ENCODE measurements around the gene ATG13. TPM values are rescaled to one million over a fixed set of nuclear protein-coding genes. Genes with fewer than 3 reads are reported as not detected.
"Not testable (repeated sequence)": the region's sequence is repeated elsewhere in the genome, so short reads cannot be mapped to it uniquely, and the experiment has no call there.

ATG13 gene
- total RNA-seq, 1 donor from 2014 or later, result 85.6 TPM

- H3K4me1 Mint-ChIP-seq (ENCODE audit: unreplicated experiment), result peaks cover 35% of the 10 kb centered on the region
- H3K27ac Mint-ChIP-seq (ENCODE audit: unreplicated experiment), result no peak overlapping the region
- TF ChIP-seq CTCF (IDR thresholded peaks at IDR 0.05; ENCODE audit: unreplicated experiment), result no peak
- peaks cover 47% of the 10 kb centered on the region for H3K36me3 Mint-ChIP-seq (ENCODE audit: low read depth, unreplicated experiment)
- no peak for DNase-seq (ENCODE audit: low spot score)
- no peaks in the 10 kb centered on the region for H3K9me3 Mint-ChIP-seq (ENCODE audit: unreplicated experiment)
- peaks cover 6% of the 10 kb centered on the region for H3K27me3 Mint-ChIP-seq (ENCODE audit: unreplicated experiment)
- H3K4me3 Mint-ChIP-seq (ENCODE audit: unreplicated experiment), result no peak overlapping the region
These were observed 51.2 kb downstream of the ATG13 start for GRCh38 chr11:46668480-46669085.

GRCh38 chr11:46669711-46670139 lies 52.4 kb downstream of the ATG13 start:
- Mint-ChIP-seq H3K4me3 (ENCODE audit: unreplicated experiment) (peak overlapping the region; percentile 52), H3K36me3 (ENCODE audit: low read depth, unreplicated experiment) (peaks cover 41% of the 10 kb centered on the region)

DNA sequence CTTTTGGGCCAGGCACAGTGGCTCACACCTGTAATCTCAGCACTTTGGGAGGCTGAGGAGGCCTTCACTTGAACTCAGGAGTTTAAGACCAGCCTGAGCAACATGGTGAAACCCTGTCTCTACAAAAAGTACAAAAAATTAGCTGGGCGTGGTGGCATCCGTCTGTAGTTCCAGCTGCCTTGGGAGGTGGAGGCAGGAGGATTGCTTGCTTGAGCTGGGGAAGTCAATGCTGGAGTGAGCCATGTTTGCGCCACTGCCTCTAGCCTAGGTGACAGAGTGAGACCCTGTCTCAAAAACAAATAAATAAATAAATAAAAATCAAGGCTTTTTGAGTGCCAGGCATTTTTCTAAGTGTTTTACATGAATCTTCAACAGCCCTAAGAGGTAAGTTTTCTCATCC lies 53.2 kb downstream of the ATG13 start:
- DNase-seq (ENCODE audit: low spot score); H3K9me3 Mint-ChIP-seq (ENCODE audit: unreplicated experiment); H3K27ac Mint-ChIP-seq (ENCODE audit: unreplicated experiment); H3K4me3 Mint-ChIP-seq (ENCODE audit: unreplicated experiment): not testable (repeated sequence)
- Mint-ChIP-seq H3K4me1 (ENCODE audit: unreplicated experiment) (peaks cover 32% of the 10 kb centered on the region), H3K36me3 (ENCODE audit: low read depth, unreplicated experiment) (peaks cover 39% of the 10 kb centered on the region), H3K27me3 (ENCODE audit: unreplicated experiment) (peaks cover 12% of the 10 kb centered on the region)

More at GRCh38 chr11:46669711-46670139, 52.4 kb downstream of the ATG13 start:
- no peaks in the 10 kb centered on the region for H3K9me3 Mint-ChIP-seq (ENCODE audit: unreplicated experiment)
- H3K27me3 Mint-ChIP-seq (ENCODE audit: unreplicated experiment), result peaks cover 8% of the 10 kb centered on the region
- peak; percentile 34 for TF ChIP-seq CTCF (IDR thresholded peaks at IDR 0.05; ENCODE audit: unreplicated experiment)
- H3K27ac Mint-ChIP-seq (ENCODE audit: unreplicated experiment), result no peak overlapping the region
- DNase-seq (ENCODE audit: low spot score), result no peak
- H3K4me1 Mint-ChIP-seq (ENCODE audit: unreplicated experiment), result peaks cover 35% of the 10 kb centered on the region

- no peak for TF ChIP-seq CTCF (IDR thresholded peaks at IDR 0.05; ENCODE audit: unreplicated experiment)
- DNase-seq (ENCODE audit: low spot score), result no peak
- Mint-ChIP-seq H3K27ac (ENCODE audit: unreplicated experiment) (peak overlapping the region; percentile 64), H3K4me1 (ENCODE audit: unreplicated experiment) (peaks cover 37% of the 10 kb centered on the region), H3K27me3 (ENCODE audit: unreplicated experiment) (peaks cover 14% of the 10 kb centered on the region), H3K36me3 (ENCODE audit: low read depth, unreplicated experiment) (peaks cover 35% of the 10 kb centered on the region), H3K4me3 (ENCODE audit: unreplicated experiment) (no peak overlapping the region), H3K9me3 (ENCODE audit: unreplicated experiment) (no peaks in the 10 kb centered on the region)
These were observed 54.6 kb downstream of the ATG13 start for GRCh38 chr11:46671958-46672315.

- H3K36me3 Mint-ChIP-seq (ENCODE audit: low read depth, unreplicated experiment), result peaks cover 39% of the 10 kb centered on the region
- DNase-seq (ENCODE audit: low spot score), result no peak
- no peak for TF ChIP-seq CTCF (IDR thresholded peaks at IDR 0.05; ENCODE audit: unreplicated experiment)
- peak overlapping the region; percentile 73 for H3K4me3 Mint-ChIP-seq (ENCODE audit: unreplicated experiment)
- peaks cover 42% of the 10 kb centered on the region for H3K4me1 Mint-ChIP-seq (ENCODE audit: unreplicated experiment)
- H3K9me3 Mint-ChIP-seq (ENCODE audit: unreplicated experiment), result no peaks in the 10 kb centered on the region
- no peak overlapping the region for H3K27ac Mint-ChIP-seq (ENCODE audit: unreplicated experiment)
- H3K27me3 Mint-ChIP-seq (ENCODE audit: unreplicated experiment), result peaks cover 18% of the 10 kb centered on the region
These were observed 55.1 kb downstream of the ATG13 start for GRCh38 chr11:46672381-46672839.

All from endothelial cell (in vitro differentiated cells).